GM23338 (cell line): ENCODE measurements around the gene OR7A10. TPM values are rescaled to one million over a fixed set of nuclear protein-coding genes. Genes with fewer than 3 reads are reported as not detected.

Source experiments
- ATAC-seq: fragments of 200-7000 bp; cut with Tn5 transposase; 3 replicates; pipeline ENCODE4 v1.9.1; 2020
- DNase-seq: peaks from one replicate; pipeline ENCODE4 v3.0.0-alpha.2; 2015; ENCODE audit warnings: low spot score
- H2AFZ ChIP-seq: fragments of 200-600 bp; sonication (generic); 2 replicates; pipeline ENCODE4 v1.8.0; 2016; ENCODE audit warnings: antibody characterized with exemption, mild to moderate bottlenecking, moderate library complexity
- H3F3A ChIP-seq: fragments of 200-600 bp; sonication (generic); replicated peaks from 2 replicates; pipeline ENCODE4 v1.8.0; 2017; ENCODE audit warnings: antibody characterized with exemption, mixed run types, low read depth
- H3K27ac ChIP-seq: fragments of 200-600 bp; sonication (generic); 2 replicates; pipeline ENCODE4 v1.6.1; 2016; ENCODE audit warnings: low read depth
- H3K27me3 ChIP-seq: fragments of 200-600 bp; sonication (generic); 2 replicates; pipeline ENCODE4 v1.8.0; 2016; ENCODE audit warnings: mild to moderate bottlenecking, mixed run types, moderate library complexity; ENCODE audit not compliant: insufficient read depth
- H3K36me3 ChIP-seq: fragments of 200-600 bp; sonication (generic); 2 replicates; pipeline ENCODE4 v1.8.0; 2016; ENCODE audit warnings: mild to moderate bottlenecking; ENCODE audit not compliant: insufficient read depth
- H3K4me1 ChIP-seq: fragments of 200-600 bp; sonication (generic); 2 replicates; pipeline ENCODE4 v1.8.0; 2016; ENCODE audit warnings: mild to moderate bottlenecking, moderate library complexity; ENCODE audit not compliant: insufficient read depth
- H3K4me2 ChIP-seq: fragments of 200-600 bp; sonication (generic); 2 replicates; pipeline ENCODE4 v1.7.1; 2017; ENCODE audit warnings: mixed run types
- H3K4me3 ChIP-seq: fragments of 200-600 bp; sonication (generic); 2 replicates; pipeline ENCODE4 v1.6.1; 2016; ENCODE audit warnings: mixed run types
- H3K79me2 ChIP-seq: fragments of 200-600 bp; sonication (generic); replicated peaks from 2 replicates; pipeline ENCODE4 v1.8.0; 2017; ENCODE audit warnings: mild to moderate bottlenecking; ENCODE audit not compliant: insufficient read depth
- H3K9me2 ChIP-seq: fragments of 200-600 bp; sonication (generic); 2 replicates; pipeline ENCODE4 v1.8.0; 2017; ENCODE audit not compliant: insufficient read depth
- H4K20me1 ChIP-seq: fragments of 200-600 bp; sonication (generic); replicated peaks from 2 replicates; pipeline ENCODE4 v1.8.0; 2017; ENCODE audit warnings: mild to moderate bottlenecking; ENCODE audit not compliant: insufficient read depth
- H3K27ac Mint-ChIP-seq: 2 replicates; pipeline ENCODE4 v1.8.0; 2020; ENCODE audit warnings: inconsistent platforms, mild to moderate bottlenecking, moderate library complexity, mixed read lengths
- H3K27me3 Mint-ChIP-seq: 3 replicates; pipeline ENCODE4 v1.8.0; 2022; ENCODE audit warnings: low read depth, mild to moderate bottlenecking, moderate library complexity, mixed read lengths, inconsistent platforms; ENCODE audit not compliant: insufficient read depth, poor library complexity
- H3K36me3 Mint-ChIP-seq: 3 replicates; pipeline ENCODE4 v1.8.0; 2021; ENCODE audit warnings: low read depth, mild to moderate bottlenecking, inconsistent platforms, moderate library complexity, mixed read lengths
- H3K4me1 Mint-ChIP-seq: 3 replicates; pipeline ENCODE4 v1.8.0; 2020; ENCODE audit warnings: mild to moderate bottlenecking, inconsistent platforms, mixed read lengths
- H3K4me3 Mint-ChIP-seq: 3 replicates; pipeline ENCODE4 v1.8.0; 2021; ENCODE audit warnings: moderate library complexity, mild to moderate bottlenecking, inconsistent platforms, mixed read lengths
- H3K9me3 Mint-ChIP-seq: 3 replicates; pipeline ENCODE4 v1.8.0; 2020; ENCODE audit warnings: moderate library complexity, mild to moderate bottlenecking, inconsistent platforms, mixed read lengths
- CREB1 ChIP-seq: fragments of 250-450 bp; sonication (Bioruptor Pico); IDR thresholded peaks from 2 replicates; pipeline ENCODE4 v1.5.0; 2020; ENCODE audit warnings: low read depth, mild to moderate bottlenecking, moderate library complexity
- EZH2 ChIP-seq: fragments of 200-600 bp; sonication (generic); IDR thresholded peaks from one replicate; pipeline ENCODE4 v1.8.0; 2017; ENCODE audit warnings: antibody characterized with exemption, mild to moderate bottlenecking, low read depth; ENCODE audit not compliant: unreplicated experiment
- EZH2phosphoT487 ChIP-seq: fragments of 200-600 bp; sonication (generic); IDR thresholded peaks from one replicate; pipeline ENCODE4 v1.8.1; 2018; ENCODE audit warnings: antibody characterized with exemption; ENCODE audit not compliant: unreplicated experiment
- JUNB ChIP-seq: IDR thresholded peaks from one replicate; pipeline ENCODE4 v1.6.1; 2016; ENCODE audit warnings: antibody characterized with exemption; ENCODE audit not compliant: unreplicated experiment
- NANOG ChIP-seq: IDR thresholded peaks from 2 replicates; pipeline ENCODE4 v1.6.1; 2016; ENCODE audit warnings: antibody characterized with exemption, borderline replicate concordance
- POLR2AphosphoS5 ChIP-seq: IDR thresholded peaks from 2 replicates; pipeline ENCODE4 v1.6.1; 2016; ENCODE audit warnings: antibody characterized with exemption, low read depth
- STAT1 ChIP-seq: IDR thresholded peaks from one replicate; pipeline ENCODE4 v1.6.1; 2016; ENCODE audit warnings: antibody characterized with exemption; ENCODE audit not compliant: unreplicated experiment
- ZNF114 ChIP-seq: fragments of 250-450 bp; sonication (Bioruptor Pico); IDR thresholded peaks from 2 replicates; pipeline ENCODE4 v1.5.0; 2020; ENCODE audit warnings: mild to moderate bottlenecking, moderate library complexity
- ZNF331 ChIP-seq: fragments of 250-450 bp; sonication (Bioruptor Pico); IDR thresholded peaks from 2 replicates; pipeline ENCODE4 v1.5.0; 2020; ENCODE audit warnings: low read depth, mild to moderate bottlenecking, moderate library complexity
- ZNF462 ChIP-seq: fragments of 250-450 bp; sonication (Bioruptor Pico); IDR thresholded peaks from 2 replicates; pipeline ENCODE4 v1.5.0; 2020; ENCODE audit warnings: mild to moderate bottlenecking, moderate library complexity
- polyA plus RNA-seq: library from polyadenylated mRNA; unstranded; fragments of >200 nt; fragmentation: Nextera tagmentation; extraction: Ambion mirVana; gene quantifications from 2 replicates; pipeline ENCODE4 v1.2.1, GENCODE V29; 2016
- total RNA-seq: library from RNA; depleted of rRNA; stranded (reverse); fragments of >200 nt; shearing (Covaris generic); gene quantifications from 2 replicates; pipeline ENCODE4 v1.2.3, GENCODE V29; 2014
- TF ChIP-seq, protein P1 (sequence below), 2 experiments: fragments of 200-600 bp in 1 of 2; sonication (generic) in 1 of 2; conservative IDR thresholded peaks; 2 replicates each; pipeline versions ENCODE4 v1.5.1 to v1.6.1; 2016 to 2017; ENCODE audit warnings: antibody characterized with exemption in 2 of 2, low read depth in 2 of 2, mild to moderate bottlenecking in 2 of 2, moderate library complexity in 1 of 2
- TF ChIP-seq, protein P2 (sequence below): IDR thresholded peaks from one replicate; pipeline ENCODE4 v1.6.1; 2018; ENCODE audit warnings: antibody characterized with exemption; ENCODE audit not compliant: unreplicated experiment
- TF ChIP-seq, protein P3 (sequence below): IDR thresholded peaks from 2 replicates; pipeline ENCODE4 v1.6.1; 2016; ENCODE audit warnings: antibody characterized with exemption

Gene OR7A10
- total and polyA plus RNA-seq, 2 experiments from 2014 or later: not detected

- Mint-ChIP-seq H3K36me3 (peaks cover 23% of the 10 kb centered on the region; the same call in 2 of the 3 replicates), H3K27ac (no peak overlapping the region), H3K4me3 (no peak overlapping the region), H3K27me3 (peaks cover 3% of the 10 kb centered on the region), H3K4me1 (no peaks in the 10 kb centered on the region), H3K9me3 (peaks cover 84% of the 10 kb centered on the region)
- Histone ChIP-seq H3K9me2 (no peaks in the 10 kb centered on the region), H2AFZ (no peak overlapping the region), H3K36me3 (no peaks in the 10 kb centered on the region), H3K27ac (no peak overlapping the region), H3K4me2 (no peak overlapping the region), H3K27me3 (no peaks in the 10 kb centered on the region), H3K79me2 (no peaks in the 10 kb centered on the region), H3F3A (no peaks in the 10 kb centered on the region), H4K20me1 (no peaks in the 10 kb centered on the region), H3K4me3 (no peak overlapping the region), H3K4me1 (no peaks in the 10 kb centered on the region)
- ATAC-seq (no peak), DNase-seq (no peak)
- TF ChIP-seq JUNB (no peak), EZH2phosphoT487 (no peak), NANOG (no peak), STAT1 (no peak), ZNF114 (no peak), EZH2 (no peak), CREB1 (no peak), ZNF331 (CRISPR knock-in tag) (no peak), ZNF462 (CRISPR knock-in tag) (no peak), POLR2AphosphoS5 (no peak)
- TF ChIP-seq, protein P1, sequence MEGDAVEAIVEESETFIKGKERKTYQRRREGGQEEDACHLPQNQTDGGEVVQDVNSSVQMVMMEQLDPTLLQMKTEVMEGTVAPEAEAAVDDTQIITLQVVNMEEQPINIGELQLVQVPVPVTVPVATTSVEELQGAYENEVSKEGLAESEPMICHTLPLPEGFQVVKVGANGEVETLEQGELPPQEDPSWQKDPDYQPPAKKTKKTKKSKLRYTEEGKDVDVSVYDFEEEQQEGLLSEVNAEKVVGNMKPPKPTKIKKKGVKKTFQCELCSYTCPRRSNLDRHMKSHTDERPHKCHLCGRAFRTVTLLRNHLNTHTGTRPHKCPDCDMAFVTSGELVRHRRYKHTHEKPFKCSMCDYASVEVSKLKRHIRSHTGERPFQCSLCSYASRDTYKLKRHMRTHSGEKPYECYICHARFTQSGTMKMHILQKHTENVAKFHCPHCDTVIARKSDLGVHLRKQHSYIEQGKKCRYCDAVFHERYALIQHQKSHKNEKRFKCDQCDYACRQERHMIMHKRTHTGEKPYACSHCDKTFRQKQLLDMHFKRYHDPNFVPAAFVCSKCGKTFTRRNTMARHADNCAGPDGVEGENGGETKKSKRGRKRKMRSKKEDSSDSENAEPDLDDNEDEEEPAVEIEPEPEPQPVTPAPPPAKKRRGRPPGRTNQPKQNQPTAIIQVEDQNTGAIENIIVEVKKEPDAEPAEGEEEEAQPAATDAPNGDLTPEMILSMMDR (conservative IDR thresholded peaks at IDR 0.05; ENCODE audit: low read depth in 2 of 2): no peak
- TF ChIP-seq, protein P2, sequence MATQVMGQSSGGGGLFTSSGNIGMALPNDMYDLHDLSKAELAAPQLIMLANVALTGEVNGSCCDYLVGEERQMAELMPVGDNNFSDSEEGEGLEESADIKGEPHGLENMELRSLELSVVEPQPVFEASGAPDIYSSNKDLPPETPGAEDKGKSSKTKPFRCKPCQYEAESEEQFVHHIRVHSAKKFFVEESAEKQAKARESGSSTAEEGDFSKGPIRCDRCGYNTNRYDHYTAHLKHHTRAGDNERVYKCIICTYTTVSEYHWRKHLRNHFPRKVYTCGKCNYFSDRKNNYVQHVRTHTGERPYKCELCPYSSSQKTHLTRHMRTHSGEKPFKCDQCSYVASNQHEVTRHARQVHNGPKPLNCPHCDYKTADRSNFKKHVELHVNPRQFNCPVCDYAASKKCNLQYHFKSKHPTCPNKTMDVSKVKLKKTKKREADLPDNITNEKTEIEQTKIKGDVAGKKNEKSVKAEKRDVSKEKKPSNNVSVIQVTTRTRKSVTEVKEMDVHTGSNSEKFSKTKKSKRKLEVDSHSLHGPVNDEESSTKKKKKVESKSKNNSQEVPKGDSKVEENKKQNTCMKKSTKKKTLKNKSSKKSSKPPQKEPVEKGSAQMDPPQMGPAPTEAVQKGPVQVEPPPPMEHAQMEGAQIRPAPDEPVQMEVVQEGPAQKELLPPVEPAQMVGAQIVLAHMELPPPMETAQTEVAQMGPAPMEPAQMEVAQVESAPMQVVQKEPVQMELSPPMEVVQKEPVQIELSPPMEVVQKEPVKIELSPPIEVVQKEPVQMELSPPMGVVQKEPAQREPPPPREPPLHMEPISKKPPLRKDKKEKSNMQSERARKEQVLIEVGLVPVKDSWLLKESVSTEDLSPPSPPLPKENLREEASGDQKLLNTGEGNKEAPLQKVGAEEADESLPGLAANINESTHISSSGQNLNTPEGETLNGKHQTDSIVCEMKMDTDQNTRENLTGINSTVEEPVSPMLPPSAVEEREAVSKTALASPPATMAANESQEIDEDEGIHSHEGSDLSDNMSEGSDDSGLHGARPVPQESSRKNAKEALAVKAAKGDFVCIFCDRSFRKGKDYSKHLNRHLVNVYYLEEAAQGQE: no peak
- TF ChIP-seq, protein P3, sequence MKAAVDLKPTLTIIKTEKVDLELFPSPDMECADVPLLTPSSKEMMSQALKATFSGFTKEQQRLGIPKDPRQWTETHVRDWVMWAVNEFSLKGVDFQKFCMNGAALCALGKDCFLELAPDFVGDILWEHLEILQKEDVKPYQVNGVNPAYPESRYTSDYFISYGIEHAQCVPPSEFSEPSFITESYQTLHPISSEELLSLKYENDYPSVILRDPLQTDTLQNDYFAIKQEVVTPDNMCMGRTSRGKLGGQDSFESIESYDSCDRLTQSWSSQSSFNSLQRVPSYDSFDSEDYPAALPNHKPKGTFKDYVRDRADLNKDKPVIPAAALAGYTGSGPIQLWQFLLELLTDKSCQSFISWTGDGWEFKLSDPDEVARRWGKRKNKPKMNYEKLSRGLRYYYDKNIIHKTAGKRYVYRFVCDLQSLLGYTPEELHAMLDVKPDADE: no peak
Measured at GRCh38 chr19:14868497-14868896, 19.8 kb upstream of the OR7A10 start.
